ENCODE results near the gene INSRR.

Gene INSRR

DNA sequence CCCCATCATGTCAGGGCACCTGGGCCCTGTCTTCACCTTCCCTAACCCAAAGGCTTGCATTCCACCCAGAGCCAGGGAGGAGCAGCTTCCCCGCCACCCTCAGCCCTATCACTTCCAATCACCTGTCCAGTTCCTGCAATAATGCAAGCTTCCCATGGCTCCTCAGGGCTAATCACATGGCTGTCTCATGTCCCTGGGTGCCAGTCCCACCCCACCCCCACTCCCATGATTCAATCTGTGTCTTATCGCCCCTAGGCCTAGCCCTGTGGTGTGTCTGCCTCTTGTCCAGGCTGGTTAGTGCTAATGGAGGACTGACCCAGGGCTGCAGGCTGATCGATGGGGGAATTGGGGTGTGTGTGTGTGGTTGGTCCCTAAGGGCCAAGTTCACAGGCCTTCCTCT is 23.6 kb upstream of the INSRR start:
- TF ChIP-seq SIN3A (IDR thresholded peaks at IDR 0.05; ENCODE audit: borderline replicate concordance, insufficient read depth, low read length): no peak
- no peak for TF ChIP-seq TAF1 (IDR thresholded peaks at IDR 0.05; ENCODE audit: borderline replicate concordance, insufficient read depth, low read length)
- no peak for TF ChIP-seq FOXP2 (optimal IDR thresholded peaks at IDR 0.05; ENCODE audit: borderline replicate concordance, extremely low read depth, extremely low read length, insufficient read depth)

DNA sequence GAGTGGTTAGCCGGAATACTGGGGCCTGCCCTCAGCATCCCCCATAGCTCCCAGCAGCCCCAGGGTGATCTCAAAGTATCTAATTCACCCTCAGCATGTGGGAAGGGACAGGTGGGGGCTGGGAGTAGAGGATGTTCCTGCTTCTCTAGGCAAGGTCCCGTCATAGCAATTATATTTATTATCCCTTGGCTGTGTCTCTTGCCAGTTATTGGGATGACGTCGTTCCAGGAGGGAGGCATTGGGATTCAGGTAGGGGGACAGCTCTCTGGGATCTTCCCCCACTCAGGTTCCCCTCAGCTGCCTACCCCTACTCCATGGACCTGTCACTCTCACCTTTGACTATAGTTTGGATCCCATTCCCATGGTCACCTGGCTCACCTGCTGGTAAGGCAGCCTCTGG is 22.7 kb upstream of the INSRR start:
- TF ChIP-seq SIN3A (IDR thresholded peaks at IDR 0.05; ENCODE audit: borderline replicate concordance, insufficient read depth, low read length) (no peak), POLR2AphosphoS5 (IDR thresholded peaks at IDR 0.05; ENCODE audit: low read depth, low read length) (no peak), TAF1 (IDR thresholded peaks at IDR 0.05; ENCODE audit: borderline replicate concordance, insufficient read depth, low read length) (no peak), FOXP2 (optimal IDR thresholded peaks at IDR 0.05; ENCODE audit: borderline replicate concordance, extremely low read depth, extremely low read length, insufficient read depth) (no peak)
- TF ChIP-seq, protein P1, sequence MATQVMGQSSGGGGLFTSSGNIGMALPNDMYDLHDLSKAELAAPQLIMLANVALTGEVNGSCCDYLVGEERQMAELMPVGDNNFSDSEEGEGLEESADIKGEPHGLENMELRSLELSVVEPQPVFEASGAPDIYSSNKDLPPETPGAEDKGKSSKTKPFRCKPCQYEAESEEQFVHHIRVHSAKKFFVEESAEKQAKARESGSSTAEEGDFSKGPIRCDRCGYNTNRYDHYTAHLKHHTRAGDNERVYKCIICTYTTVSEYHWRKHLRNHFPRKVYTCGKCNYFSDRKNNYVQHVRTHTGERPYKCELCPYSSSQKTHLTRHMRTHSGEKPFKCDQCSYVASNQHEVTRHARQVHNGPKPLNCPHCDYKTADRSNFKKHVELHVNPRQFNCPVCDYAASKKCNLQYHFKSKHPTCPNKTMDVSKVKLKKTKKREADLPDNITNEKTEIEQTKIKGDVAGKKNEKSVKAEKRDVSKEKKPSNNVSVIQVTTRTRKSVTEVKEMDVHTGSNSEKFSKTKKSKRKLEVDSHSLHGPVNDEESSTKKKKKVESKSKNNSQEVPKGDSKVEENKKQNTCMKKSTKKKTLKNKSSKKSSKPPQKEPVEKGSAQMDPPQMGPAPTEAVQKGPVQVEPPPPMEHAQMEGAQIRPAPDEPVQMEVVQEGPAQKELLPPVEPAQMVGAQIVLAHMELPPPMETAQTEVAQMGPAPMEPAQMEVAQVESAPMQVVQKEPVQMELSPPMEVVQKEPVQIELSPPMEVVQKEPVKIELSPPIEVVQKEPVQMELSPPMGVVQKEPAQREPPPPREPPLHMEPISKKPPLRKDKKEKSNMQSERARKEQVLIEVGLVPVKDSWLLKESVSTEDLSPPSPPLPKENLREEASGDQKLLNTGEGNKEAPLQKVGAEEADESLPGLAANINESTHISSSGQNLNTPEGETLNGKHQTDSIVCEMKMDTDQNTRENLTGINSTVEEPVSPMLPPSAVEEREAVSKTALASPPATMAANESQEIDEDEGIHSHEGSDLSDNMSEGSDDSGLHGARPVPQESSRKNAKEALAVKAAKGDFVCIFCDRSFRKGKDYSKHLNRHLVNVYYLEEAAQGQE (IDR thresholded peaks at IDR 0.05; ENCODE audit: insufficient read depth in 1 of 2, low read depth in 2 of 2, low read length in 2 of 2): no peak

DNA sequence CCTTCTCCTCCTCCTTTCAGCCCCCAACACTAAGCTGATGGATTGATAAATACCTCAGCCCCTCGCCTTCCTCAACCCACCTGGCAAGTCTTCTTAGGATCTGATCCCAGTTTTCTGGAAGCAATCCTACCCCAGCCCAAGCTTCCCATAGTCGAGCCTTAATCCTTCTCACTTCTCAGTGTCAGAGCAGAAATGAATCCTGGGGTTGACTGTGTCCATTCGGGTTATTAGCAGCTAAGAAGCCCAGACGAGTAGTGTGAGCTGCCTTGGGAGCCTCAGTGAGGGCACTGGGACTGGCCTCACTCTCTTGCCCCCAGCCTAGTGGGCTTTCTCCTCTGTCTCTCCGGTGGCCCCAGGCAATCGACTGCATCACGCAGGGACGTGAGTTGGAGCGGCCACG is 22.2 kb upstream of the INSRR start:
- TF ChIP-seq POLR2AphosphoS5 (IDR thresholded peaks at IDR 0.05; ENCODE audit: low read depth, low read length) (no peak), SIN3A (IDR thresholded peaks at IDR 0.05; ENCODE audit: borderline replicate concordance, insufficient read depth, low read length) (no peak), TAF1 (IDR thresholded peaks at IDR 0.05; ENCODE audit: borderline replicate concordance, insufficient read depth, low read length) (no peak)
- TF ChIP-seq, protein P1 (IDR thresholded peaks at IDR 0.05; ENCODE audit: insufficient read depth in 1 of 2, low read depth in 2 of 2, low read length in 2 of 2): no peak

DNA sequence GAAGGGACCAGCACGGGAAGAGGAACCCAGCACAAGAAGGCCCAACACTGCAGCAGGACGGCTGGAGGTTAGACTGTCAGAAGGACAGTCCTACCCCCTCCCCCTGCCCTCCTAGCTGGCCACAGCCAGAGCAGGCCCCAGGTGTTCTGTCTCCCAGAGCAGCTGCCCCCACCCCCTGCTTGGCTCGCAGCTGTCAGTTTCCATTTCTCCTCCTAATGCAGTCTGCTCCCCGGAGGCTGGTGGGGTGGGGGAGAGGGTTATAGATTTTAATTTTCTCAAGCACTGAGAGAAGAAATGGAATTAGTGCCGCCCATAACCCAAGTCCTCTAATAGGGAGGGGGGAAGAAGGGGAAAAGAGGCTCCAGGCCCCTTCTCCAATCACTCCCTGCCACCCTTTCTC is 21.6 kb upstream of the INSRR start:
- TF ChIP-seq SIN3A (IDR thresholded peaks at IDR 0.05; ENCODE audit: borderline replicate concordance, insufficient read depth, low read length): no peak
- TF ChIP-seq, protein P1 (IDR thresholded peaks at IDR 0.05; ENCODE audit: insufficient read depth in 1 of 2, low read depth in 2 of 2, low read length in 2 of 2): no peak
- TF ChIP-seq FOXP2 (optimal IDR thresholded peaks at IDR 0.05; ENCODE audit: borderline replicate concordance, extremely low read depth, extremely low read length, insufficient read depth): no peak
- no peak for TF ChIP-seq POLR2AphosphoS5 (IDR thresholded peaks at IDR 0.05; ENCODE audit: low read depth, low read length)
- no peak for TF ChIP-seq TAF1 (IDR thresholded peaks at IDR 0.05; ENCODE audit: borderline replicate concordance, insufficient read depth, low read length)

DNA sequence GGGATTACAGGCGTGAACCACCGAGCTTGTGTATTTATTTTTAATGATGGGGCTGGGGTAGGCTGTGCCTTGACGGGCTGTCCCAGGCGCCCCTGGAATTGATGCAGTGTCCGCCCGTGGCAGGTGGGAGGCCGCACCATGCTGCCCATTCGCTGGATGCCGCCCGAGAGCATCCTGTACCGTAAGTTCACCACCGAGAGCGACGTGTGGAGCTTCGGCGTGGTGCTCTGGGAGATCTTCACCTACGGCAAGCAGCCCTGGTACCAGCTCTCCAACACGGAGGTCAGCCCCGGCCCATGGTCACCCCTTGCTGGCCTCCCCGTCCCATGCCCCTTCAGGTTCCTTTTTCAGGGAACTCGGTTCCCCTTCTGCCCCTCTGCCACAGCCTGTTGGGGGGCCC is 21.0 kb upstream of the INSRR start:
- TF ChIP-seq FOXP2 (optimal IDR thresholded peaks at IDR 0.05; ENCODE audit: borderline replicate concordance, extremely low read depth, extremely low read length, insufficient read depth): no peak
- TF ChIP-seq, protein P1 (IDR thresholded peaks at IDR 0.05; ENCODE audit: insufficient read depth in 1 of 2, low read depth in 2 of 2, low read length in 2 of 2): no peak
- no peak for TF ChIP-seq POLR2AphosphoS5 (IDR thresholded peaks at IDR 0.05; ENCODE audit: low read depth, low read length)
- no peak for TF ChIP-seq SIN3A (IDR thresholded peaks at IDR 0.05; ENCODE audit: borderline replicate concordance, insufficient read depth, low read length)
- no peak for TF ChIP-seq TAF1 (IDR thresholded peaks at IDR 0.05; ENCODE audit: borderline replicate concordance, insufficient read depth, low read length)

All from PFSK-1 (cell line).